Left lung (tissue), 10 donors: ENCODE results near the gene MOV10L1. TPM values are rescaled to one million over a fixed set of nuclear protein-coding genes. Genes with fewer than 3 reads are reported as not detected.
A peak's percentile ranks its signal among the peaks of the same experiment; 100 is the strongest.

Experiments used
- ATAC-seq: fragments of 200-7000 bp; cut with Tn5 transposase; one replicate; pipeline ENCODE4 v1.9.1; 2020; ENCODE audit warnings: moderate library complexity
- DNase-seq, 4 donors: peaks; one replicate each; pipeline ENCODE4 v3.0.0-alpha.2; 2013 to 2020
- H3K27ac ChIP-seq, 2 donors: fragments of 200-600 bp; sonication (generic) in 1 of 2; one replicate each; pipeline versions ENCODE4 v1.5.0 to v1.8.0; 2020 to 2021
- H3K27me3 ChIP-seq, 2 donors: fragments of 200-600 bp; sonication (generic) in 1 of 2; one replicate each; pipeline versions ENCODE4 v1.5.0 to v1.8.0; 2020 to 2021
- H3K36me3 ChIP-seq, 2 donors: fragments of 200-600 bp; sonication (generic) in 1 of 2; one replicate each; pipeline versions ENCODE4 v1.5.0 to v1.8.0; 2020 to 2021
- H3K4me1 ChIP-seq, 2 donors: fragments of 200-600 bp; one replicate each; pipeline ENCODE4 v1.8.0; 2021
- H3K4me3 ChIP-seq, 2 donors: fragments of 200-600 bp; sonication (generic) in 1 of 2; one replicate each; pipeline versions ENCODE4 v1.5.0 to v1.8.0; 2020 to 2021; ENCODE audit warnings: mild to moderate bottlenecking in 1 of 2
- H3K9me3 ChIP-seq, 2 donors: fragments of 200-600 bp; sonication (generic) in 1 of 2; one replicate each; pipeline versions ENCODE4 v1.5.0 to v1.8.0; 2020 to 2021
- CTCF ChIP-seq, 2 donors: fragments of 200-600 bp; sonication (generic) in 1 of 2; IDR thresholded peaks; one replicate each; pipeline versions ENCODE4 v1.5.0 to v1.8.0; 2021; ENCODE audit warnings: antibody characterized with exemption in 2 of 2
- intact Hi-C, 2 donors: fragments of 100-400 bp; cut with DNase I; formaldehyde crosslinking; loops; one replicate each; pipeline versions ENCODE4 v1.11.2 to v1.14.2; 2022
- polyA plus RNA-seq, 6 donors: library from polyadenylated mRNA; unstranded; fragments of 120-200 nt; gene quantifications; one replicate each; pipeline ENCODE4 v1.2.1, GENCODE V29; 2013; ENCODE audit not compliant: insufficient read length in 6 of 6
- total RNA-seq, 2 donors: library from RNA; stranded (reverse); fragmentation: NEBNext Ultra II Directional; extraction: Animal tissue kit (Norgen Biotek cat#: 25700); gene quantifications; one replicate each; pipeline ENCODE4 v1.2.1, GENCODE V29; 2021
- donor health status: DM: no; HTN: yes; CAD: no.
- donor health status: DM: no; HTN: no; CAD: no.

MOV10L1 gene
- total and polyA plus RNA-seq, 8 donors, result 0.37 to 4.7 (median 2.2) TPM

GRCh38 chr22:50175921-50176849 is 86.4 kb downstream of the MOV10L1 start:
- no peak for TF ChIP-seq CTCF (IDR thresholded peaks at IDR 0.05)
- Histone ChIP-seq H3K4me3 (no peak overlapping the region), H3K4me1 (peaks cover 0 to 9% of the 10 kb centered on the region in 2 donors), H3K9me3 (no peaks in the 10 kb centered on the region), H3K27ac (no peak overlapping the region), H3K36me3 (no peaks in the 10 kb centered on the region), H3K27me3 (peaks cover 4 to 49% of the 10 kb centered on the region in 2 donors)
- DNase-seq, result peak in 2 of 4 donors; percentile 28 to 69
- ATAC-seq, result no peak
- intact Hi-C loops, result no loop called here

GRCh38 chr22:50176850-50177536 is 87.2 kb downstream of the MOV10L1 start:
- Histone ChIP-seq H3K27me3 (peaks cover 0 to 41% of the 10 kb centered on the region in 2 donors), H3K36me3 (no peaks in the 10 kb centered on the region), H3K27ac (no peak overlapping the region), H3K4me3 (no peak overlapping the region), H3K4me1 (peaks cover 0 to 5% of the 10 kb centered on the region in 2 donors), H3K9me3 (no peaks in the 10 kb centered on the region)
- DNase-seq, result peak in 2 of 4 donors; percentile 31 to 71
- intact Hi-C loops, result no loop called here
- TF ChIP-seq CTCF (IDR thresholded peaks at IDR 0.05), result no peak
- no peak for ATAC-seq

GRCh38 chr22:50177537-50178470 is 88.0 kb downstream of the MOV10L1 start:
- TF ChIP-seq CTCF (IDR thresholded peaks at IDR 0.05), result no peak
- Histone ChIP-seq H3K4me3 (no peak overlapping the region), H3K27me3 (peaks cover 0 to 38% of the 10 kb centered on the region in 2 donors), H3K4me1 (peaks cover 0 to 5% of the 10 kb centered on the region in 2 donors), H3K27ac (no peak overlapping the region), H3K36me3 (no peaks in the 10 kb centered on the region), H3K9me3 (no peaks in the 10 kb centered on the region)
- intact Hi-C loops, result no loop called here
- DNase-seq (peak in 2 of 4 donors; percentile 22 to 72), ATAC-seq (no peak)

- Histone ChIP-seq H3K4me3 (no peak overlapping the region), H3K27me3 (peaks cover 0 to 35% of the 10 kb centered on the region in 2 donors), H3K27ac (no peak overlapping the region), H3K4me1 (peaks cover 0 to 4% of the 10 kb centered on the region in 2 donors), H3K36me3 (no peaks in the 10 kb centered on the region), H3K9me3 (no peaks in the 10 kb centered on the region)
- intact Hi-C loops, result no loop called here
- ATAC-seq (no peak), DNase-seq (peak in 1 of 4 donors; percentile 26)
- no peak for TF ChIP-seq CTCF (IDR thresholded peaks at IDR 0.05)
Measured at GRCh38 chr22:50178471-50178864, 88.7 kb downstream of the MOV10L1 start.
